Sigmoid colon (tissue), 4 donors: ENCODE results near the gene TMEM63B.

ENCODE experiments used
- CTCF ChIP-seq, 4 experiments: fragments of 450-650 bp in 3 of 4; fragments of 200-600 bp in 1 of 4; IDR thresholded peaks; one replicate each; pipeline ENCODE4 v1.5.1; 2016 to 2019; ENCODE audit warnings: antibody characterized with exemption in 4 of 4, mild to moderate bottlenecking in 3 of 4, moderate library complexity in 2 of 4
- EP300 ChIP-seq, 4 donors: sonication (generic); formaldehyde crosslinking; IDR thresholded peaks; one replicate each; pipeline ENCODE4 v1.6.1; 2017; ENCODE audit warnings: antibody characterized with exemption in 4 of 4

- TF ChIP-seq CTCF (IDR thresholded peaks at IDR 0.05) (no peak), EP300 (IDR thresholded peaks at IDR 0.05) (no peak)
These were observed 18.9 kb upstream of the TMEM63B start for GRCh38 chr6:44108471-44108870.
